Stimulated activated CD4-positive, alpha-beta T cell treated with anti-CD3 and anti-CD28 coated beads, Interleukin-1b, Interleukin-23, amount 100 ng/mL, for 1 hour (primary cell): ENCODE measurements around the gene RBM25.
A peak's percentile ranks its signal among the peaks of the same experiment; 100 is the strongest.
"Not testable (repeated sequence)": the region's sequence is repeated elsewhere in the genome, so short reads cannot be mapped to it uniquely, and the experiment has no call there.

ENCODE experiments used
- DNase-seq, 2 donors: peaks; one replicate each; pipeline ENCODE4 v3.0.0-alpha.2; 2020; ENCODE audit warnings: low read depth in 2 of 2

Gene RBM25

DNA sequence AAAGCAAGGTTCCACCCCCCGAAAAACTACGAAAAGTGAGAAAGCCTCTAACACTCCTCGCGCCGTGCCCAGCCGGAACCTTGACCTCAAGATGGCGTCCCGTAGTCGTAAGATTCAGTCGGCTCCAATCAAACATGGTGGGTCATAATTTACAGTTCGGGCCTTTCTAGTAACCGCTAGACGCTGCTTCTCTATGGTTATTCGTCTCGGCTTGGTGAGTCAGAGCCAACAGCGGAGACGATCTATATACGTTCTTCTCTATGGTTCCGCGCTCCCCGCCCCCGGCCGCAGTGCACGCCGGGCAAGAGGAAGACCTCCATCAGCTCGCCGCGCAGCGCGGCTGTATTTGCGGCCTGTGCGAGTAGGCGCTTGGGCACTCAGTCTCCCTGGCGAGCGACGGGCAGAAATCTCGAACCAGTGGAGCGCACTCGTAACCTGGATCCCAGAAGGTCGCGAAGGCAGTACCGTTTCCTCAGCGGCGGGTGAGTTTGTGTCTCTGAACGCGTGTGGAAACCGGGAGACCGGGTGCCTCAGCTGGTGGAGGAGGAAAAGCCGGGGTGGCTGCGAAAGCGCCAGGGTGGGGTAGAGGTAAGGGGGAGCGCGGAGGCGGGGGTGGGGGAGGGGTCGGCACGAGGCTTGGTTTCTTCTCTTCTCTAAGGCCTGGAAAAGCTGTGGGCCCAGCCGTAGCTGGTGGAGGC lies at the start of gene RBM25:
TSS of gene RBM25 (plus strand) at position 311 of the 698 bp plus-strand sequence. CDS start 13,108 bp downstream, outside the sequence.
- DNase-seq, result peak; percentile 84 to 88

DNA sequence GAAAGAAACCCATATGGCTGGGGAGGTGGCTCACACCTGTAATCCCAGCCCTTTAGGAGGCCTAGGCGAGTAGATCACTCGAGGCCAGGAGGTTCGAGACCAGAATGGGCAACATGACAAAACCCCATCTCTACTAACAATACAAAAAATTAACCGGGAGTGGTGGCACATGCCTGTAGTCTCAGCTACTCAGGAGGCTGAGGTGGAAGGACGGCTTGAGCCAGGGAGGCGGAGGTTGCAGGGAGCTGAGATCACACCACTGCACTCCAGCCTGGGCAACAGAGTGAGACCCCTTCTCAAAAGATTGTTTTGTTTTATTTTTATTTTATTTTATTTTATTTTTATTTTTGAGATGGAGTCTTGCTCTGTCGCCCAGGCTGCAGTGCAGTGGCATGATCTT lies 47.1 kb upstream of the RBM25 start:
- not testable (repeated sequence) for DNase-seq

DNA sequence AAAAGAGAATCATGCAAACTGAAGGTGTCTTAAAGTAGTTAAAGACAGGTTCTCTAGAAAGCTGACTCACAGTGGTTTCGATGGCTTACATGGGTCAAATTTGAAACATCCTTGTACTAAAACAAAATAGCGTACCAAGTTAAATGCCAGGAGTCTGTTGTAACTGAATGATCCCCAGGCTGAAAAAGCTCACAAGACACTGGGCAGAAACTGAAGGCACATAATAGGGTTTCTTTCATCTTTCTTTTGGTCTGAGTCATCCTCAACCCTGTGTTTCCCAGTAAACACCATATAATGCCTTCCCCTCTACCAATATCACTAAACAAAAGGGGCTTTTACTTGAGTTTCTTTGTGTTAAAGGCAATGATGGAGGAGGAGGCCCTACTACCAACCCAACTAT lies 44.2 kb upstream of the RBM25 start:
- no peak for DNase-seq

DNA sequence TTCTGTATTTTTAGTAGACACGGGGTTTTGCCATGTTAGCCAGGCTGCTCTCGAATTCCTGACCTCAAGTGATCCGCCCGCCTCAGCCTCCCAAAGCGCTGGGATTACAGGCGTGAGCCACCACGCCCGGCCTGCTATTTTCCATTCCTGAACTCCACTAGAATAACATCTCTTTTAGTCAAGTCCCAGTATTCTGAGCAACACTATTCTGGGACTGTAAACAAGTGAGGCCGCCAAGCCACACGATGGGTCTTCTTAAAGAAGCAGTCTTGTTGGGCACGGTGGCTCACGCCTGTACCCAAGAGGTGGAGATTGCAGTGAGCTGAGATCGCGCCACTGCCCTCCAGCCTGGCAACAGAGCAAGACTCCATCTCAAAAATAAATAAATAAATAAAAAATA lies 42.8 kb upstream of the RBM25 start:
- DNase-seq, result not testable (repeated sequence)

DNA sequence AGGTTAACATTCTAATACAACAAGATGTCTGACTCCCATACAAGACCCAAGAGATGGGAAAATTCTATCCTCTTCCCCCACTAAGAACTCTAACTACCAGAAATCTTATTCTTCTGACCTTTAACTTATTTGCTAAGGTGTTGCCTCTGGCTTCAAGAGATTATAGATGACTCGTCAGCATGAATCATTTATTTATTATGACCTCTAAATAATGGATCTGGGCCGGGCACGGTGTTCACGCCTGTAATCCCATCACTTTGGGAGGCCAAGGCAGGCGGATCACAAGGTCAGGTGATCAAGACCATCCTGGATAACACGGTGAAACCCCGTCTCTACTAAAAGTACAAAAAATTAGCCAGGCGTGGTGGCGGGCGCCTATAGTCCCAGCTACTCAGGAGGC lies 42.3 kb upstream of the RBM25 start:
- not testable (repeated sequence) for DNase-seq

DNA sequence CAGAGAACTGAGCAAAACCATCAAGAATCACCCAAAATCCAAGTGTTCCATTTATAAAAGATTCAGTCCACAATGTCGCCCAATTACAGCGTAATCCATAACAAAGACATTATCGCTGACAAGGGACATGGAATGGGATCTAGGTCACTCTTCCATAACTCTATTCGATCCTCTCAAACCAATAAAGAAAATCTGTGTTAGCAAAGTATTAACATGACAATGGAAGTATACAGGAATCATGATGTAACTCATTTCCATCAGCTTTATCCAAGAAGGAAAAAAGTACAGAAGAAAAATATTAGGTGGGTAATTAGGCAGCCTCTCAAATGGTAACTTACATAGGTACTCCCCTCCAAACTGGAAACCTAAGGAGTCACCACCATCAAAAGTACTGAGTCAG lies 36.3 kb upstream of the RBM25 start:
- no peak for DNase-seq

DNA sequence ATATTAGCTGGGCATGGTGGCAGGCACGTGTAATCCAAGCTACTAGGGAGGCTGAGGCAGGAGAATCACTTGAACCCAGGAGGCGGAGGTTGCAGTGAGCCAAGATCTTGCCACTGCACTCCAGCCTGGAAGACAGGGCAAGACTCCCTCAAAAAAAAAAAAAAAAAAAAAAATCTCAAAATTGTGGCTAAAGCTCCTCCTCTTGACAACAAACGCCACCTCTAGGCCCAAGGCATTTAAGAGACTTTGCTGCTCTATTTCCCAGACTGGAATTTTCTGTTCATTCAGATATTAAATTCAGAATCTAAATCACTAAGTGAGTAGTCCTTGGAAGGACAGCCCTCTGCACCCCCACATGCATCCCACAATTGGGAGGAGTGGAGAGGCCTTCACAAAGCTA lies 32.8 kb upstream of the RBM25 start:
- no peak for DNase-seq

DNA sequence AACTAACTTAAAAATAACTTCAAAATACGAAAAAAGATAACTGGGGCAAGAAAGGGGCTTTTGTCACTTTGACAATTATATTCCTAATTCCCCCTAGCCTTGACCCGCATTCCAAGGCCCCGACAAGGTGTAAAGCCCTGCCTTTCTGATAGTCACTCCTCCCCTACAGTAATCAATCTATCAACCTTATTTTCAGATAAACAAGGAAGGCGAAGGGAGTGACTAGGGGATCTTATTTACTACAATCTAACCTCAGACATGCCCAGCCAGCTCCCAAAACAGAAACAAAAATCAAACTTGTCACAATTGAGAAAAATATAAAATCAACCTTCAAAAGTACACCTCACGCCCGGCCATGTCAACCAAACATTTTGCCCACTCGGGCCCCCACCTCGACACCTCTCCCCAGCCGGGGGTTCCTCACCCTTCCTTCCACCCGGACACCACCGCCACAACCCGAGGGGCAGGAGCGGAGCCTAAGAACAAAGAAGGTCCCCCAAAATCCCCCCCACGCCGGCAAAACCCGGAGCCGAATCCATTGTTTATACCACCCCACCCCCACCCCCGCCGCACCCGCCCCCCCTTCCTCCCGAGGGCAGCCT lies 32.0 kb upstream of the RBM25 start:
- no peak for DNase-seq

DNA sequence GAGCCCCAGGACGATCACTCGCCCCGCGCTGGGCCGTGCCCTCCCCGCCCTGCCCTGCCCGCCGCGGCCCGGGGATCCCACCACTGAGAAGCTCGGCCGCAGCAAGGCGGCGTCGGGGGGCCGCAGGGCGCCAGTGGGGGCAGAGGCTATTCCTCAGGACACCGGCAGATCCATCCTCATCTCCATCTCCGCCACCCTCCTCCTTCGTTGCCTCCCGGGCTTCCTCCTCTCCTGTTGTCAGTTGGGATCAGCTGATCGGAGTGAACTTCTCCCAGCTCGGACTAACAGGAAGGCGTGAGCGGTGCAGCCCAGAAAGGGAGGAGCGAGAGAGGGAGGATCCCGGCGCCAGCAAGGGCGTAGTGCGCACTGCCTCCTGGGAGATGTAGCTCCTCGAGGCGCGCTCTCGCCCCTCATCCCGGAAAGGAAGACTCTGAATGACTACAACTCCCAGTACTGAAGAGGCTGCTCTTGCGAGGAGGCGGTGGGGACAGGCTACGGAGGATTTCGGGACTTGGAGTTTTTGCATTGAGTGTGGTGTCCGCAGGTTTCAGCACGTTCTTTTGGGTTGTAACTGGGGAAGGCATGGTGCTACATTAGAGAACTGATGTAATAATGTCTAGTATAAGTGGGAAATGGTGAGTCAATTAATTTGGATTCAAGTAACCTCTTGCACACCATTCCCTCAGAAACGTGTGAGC lies 31.3 kb upstream of the RBM25 start, which contains the start of gene ZFYVE1:
TSS of gene ZFYVE1 (minus strand) at position 262 of the 698 bp plus-strand sequence. CDS start 2,598 bp downstream, outside the sequence.
- peak; percentile 66 to 68 for DNase-seq

DNA sequence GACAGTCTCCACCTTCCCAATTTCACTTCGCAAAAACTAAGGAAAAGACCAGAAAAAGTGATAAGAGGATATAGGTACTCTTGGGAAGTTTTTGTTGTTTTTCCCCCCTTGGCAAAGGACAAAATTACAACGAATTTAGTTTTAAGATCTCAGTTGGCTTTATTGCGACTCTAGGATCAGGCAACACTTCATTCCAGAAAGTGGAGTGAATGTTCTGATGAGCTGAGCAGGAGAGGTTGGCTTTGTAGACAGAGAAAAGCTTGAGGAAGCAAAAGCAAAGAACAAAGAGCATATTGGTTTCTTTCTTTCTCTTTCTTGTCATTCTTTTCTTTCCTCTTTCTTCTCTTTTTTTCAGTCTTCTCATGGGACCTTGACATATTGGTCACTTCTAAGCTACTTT lies 30.8 kb upstream of the RBM25 start:
- no peak for DNase-seq

DNA sequence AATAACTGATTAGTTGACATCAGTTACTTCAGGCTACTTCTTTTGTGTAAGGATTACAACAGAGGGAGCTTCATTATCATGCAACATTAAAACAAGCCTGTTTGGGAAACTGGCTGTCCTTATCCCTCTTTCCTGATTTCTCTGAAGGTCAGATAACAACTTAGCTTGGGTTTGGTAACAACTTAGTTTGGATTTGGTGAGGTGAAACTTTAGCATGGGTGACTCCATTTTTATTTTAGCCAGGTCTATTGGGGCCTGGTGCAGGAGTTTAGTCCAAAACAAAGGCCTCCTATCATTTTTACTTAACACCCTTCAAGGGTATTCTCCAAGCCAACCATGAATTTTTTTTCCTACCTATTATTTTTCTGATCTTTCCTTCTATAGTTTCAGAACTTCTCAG lies 30.4 kb upstream of the RBM25 start:
- DNase-seq, result no peak

DNA sequence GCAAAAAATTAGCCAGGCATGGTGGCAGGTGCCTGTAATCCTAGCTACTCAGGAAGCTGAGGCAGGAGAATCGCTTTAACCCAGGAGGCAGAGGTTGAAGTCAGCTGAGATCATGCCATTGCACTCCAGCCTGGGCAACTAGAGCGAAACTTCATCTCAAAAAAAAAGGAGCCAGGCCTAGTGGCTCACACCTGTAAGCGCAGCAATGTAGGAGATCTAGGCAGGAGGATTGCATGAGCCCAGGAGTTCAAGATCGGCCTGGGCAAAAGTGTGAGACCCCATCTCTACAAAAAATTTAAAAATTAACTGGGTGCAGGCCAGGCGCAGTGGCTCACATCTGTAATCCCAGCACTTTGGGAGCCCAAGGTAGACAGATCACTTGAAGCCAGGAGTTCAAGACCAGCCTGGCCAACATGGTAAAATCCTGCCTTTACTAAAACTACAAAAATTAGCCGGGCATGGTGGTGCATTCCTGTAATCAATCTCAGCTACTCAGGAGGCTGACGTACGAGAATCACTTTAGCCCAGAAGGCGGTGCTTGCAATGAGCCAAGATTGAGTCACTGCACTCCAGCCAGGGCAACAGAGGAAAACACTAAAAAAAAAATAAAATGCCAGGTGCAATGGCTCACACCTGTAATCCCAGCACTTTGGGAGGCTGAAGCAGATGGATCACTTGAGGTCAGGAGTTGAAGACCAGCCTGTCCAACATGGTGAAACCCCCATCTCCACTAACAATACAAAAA lies 21.5 kb upstream of the RBM25 start:
- not testable (repeated sequence) for DNase-seq

DNA sequence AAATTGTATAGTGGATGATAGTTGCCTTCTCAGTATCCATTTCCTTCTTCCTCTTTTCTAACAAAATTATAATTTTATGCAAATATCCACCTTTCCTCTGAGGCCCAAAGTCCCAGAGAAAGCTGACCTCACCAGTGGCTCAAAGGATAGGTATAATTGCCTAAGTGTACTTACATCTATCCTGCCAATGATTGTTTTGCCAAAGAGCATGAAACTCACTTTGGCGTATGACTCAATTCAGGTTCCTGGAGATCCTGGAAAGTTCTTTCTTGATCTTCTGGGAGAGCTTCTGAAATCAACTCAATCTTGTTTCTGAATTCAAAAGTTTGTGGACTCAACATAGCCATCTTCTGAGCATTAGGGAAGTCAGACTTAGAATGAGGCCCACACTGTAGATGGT lies 10.5 kb upstream of the RBM25 start:
- no peak for DNase-seq

DNA sequence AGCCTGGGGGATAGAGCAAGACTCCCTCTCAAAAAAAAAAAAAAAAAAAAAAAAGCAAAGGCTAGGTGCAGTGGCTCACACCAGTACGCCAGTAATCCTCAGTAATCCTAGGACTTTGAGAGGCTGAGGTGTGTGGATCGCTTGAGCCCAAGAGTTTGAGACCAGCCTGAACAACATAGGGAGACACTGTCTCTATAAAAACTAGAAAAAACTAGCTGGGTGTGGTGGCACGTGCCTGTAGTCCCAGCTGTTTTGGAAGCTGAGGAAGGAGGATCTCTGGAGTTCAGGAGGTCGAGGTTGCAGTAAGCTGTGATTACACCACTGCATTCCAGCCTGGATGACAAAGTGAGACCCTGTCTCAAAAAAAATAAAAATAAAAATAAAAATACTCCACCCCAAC lies 8.9 kb upstream of the RBM25 start:
- DNase-seq, result no peak

DNA sequence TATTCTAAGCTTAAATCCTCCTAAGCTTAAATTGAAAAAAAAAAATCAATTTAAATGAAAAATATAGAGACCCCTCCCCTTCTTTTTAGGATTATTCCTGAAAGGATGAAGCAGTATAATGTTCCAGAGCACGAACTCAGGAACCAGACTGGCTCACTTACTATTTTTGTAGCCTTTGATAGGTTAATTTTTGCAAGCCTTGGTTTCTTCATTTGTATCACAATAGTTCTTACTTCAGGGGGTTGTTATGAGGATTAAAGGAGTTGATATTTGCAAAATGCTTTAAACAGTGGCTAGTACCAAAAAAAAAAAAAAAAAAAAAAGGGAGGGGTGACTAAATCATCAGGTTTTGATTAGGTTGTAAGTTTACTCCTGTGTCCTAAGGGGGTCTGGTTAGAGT lies 3.1 kb upstream of the RBM25 start:
- DNase-seq, result no peak

DNA sequence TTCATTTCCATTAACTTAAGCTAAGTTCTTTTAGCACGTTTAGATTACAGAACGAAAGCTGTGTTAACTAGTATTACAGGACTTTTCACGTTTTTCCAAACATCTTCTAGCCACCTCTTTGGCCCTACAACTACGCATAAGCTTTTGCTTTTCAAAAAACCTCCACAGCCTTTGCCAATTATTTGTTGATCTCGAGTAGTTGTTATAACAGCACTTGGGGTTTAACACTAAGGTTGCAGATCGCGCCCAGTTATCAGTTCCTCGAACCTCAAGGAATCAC lies 450 bp upstream of the RBM25 start:
- DNase-seq, result no peak

DNA sequence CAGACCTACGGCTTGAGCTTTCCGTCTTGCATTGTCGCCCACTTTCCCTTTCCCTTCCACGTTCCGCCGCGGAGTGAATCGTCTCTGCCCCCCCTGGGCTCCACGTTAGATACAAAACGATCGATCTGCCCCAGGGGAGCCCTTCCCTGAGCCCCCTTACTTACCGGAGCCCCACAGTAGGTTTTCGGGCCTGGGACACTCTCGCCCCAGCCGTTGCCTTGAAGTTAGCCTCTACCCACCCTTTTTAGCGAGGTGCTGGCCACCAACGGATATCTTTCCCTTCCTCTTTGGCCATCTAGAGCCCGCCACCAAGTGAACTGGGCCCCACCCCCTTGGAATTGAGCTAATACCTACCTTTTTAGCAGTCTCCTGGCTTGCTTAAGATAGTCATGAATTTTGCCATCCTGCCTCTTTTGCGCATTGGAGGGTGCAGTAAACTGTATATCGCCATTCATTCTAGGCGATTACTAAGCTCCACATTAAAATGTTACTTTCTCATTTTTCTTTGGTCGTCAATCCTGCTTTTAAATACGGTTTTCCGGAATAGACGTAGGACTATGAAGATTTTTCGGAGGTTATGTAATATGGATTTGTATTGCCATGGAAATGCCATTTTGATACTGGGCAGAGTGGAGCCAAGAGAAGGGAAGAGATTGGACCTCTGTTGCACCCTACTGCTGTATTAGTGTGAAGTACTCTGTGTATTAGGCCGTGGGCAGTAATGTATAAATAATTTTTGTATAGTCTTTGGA lies 764 bp downstream of the RBM25 start:
- DNase-seq, result no peak

DNA sequence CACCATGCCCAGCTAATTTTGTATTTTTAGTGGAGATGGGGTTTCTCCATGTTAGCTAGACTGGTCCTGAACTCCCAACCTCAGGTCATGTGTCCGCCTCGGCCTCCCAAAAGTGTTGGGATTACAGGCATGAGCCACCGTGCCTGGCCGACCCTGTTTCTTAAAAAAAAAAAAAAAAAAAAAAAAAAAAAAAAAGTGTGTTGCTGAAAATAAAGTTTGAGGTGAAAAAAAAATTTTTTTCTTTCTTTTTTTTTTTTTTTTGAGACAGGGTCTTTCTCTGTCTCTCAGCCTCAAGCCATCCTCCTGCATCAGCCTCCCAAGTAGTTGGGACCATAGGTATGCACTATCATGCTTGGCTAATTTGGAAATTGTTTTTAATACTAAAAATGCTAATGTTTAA lies 11.3 kb downstream of the RBM25 start:
- no peak for DNase-seq

DNA sequence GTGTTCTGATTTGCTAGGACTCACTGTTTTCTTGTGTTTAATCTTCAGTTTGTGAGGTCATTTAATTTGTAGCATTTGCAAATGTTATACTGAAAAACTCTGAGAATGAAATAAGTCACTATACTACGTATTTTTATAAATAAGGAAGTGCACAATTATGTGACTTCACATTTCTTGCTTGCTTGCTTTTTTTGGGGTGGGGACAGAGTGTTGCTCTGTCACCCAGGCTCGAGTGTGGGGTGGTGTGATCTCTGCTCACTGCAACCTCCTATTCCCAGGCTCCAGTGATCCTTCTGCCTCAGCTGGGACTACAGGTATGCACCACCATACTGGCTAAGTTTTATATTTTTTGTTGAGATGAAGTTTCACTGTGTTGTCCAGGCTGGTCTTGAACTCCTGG lies 32.7 kb downstream of the RBM25 start:
- DNase-seq, result no peak

DNA sequence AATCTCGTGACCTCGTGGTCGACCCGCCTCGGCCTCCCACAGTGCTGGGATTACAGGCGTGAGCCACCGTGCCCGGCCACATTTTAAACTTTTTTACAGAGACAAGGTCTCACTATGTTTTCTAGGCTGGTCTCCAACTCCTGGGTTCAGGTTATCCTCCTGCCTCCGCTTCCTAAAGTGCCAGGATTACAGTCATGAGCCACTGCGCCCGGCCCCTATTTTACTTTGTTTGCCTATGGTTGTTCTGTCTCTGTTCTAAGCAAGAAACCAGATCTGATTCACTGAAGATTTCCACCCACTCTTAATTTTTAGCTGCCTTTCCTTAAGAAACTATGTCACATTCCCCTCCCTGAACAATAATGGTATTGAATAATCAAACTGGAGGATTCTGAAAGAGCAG lies 39.1 kb downstream of the RBM25 start:
- DNase-seq, result no peak

DNA sequence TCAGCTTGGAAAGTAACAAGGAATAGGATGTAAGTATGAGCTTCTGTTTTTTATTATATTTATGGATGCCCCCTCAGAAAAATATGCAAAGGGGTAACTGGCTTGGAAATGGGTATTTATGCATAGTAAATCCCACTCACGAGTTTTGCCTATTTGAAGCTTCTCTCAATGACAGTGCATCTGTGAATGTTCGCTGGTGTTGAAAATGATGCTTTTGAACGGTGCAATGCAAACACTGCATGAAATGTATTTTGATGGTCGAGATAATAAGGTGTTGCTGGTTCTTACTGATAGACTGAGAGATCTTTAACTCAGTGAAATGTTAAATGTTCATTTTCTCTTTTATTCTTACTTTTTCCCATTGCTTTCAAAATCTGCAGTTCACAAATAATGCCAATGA lies 42.0 kb downstream of the RBM25 start:
- DNase-seq, result no peak
